Measurements from ENCODE around the gene AMPD2. TPM values are rescaled to one million over a fixed set of nuclear protein-coding genes. Genes with fewer than 3 reads are reported as not detected.

The AMPD2 gene
- total RNA-seq, 1 experiment from 2014 or later, result 72.3 TPM

DNA sequence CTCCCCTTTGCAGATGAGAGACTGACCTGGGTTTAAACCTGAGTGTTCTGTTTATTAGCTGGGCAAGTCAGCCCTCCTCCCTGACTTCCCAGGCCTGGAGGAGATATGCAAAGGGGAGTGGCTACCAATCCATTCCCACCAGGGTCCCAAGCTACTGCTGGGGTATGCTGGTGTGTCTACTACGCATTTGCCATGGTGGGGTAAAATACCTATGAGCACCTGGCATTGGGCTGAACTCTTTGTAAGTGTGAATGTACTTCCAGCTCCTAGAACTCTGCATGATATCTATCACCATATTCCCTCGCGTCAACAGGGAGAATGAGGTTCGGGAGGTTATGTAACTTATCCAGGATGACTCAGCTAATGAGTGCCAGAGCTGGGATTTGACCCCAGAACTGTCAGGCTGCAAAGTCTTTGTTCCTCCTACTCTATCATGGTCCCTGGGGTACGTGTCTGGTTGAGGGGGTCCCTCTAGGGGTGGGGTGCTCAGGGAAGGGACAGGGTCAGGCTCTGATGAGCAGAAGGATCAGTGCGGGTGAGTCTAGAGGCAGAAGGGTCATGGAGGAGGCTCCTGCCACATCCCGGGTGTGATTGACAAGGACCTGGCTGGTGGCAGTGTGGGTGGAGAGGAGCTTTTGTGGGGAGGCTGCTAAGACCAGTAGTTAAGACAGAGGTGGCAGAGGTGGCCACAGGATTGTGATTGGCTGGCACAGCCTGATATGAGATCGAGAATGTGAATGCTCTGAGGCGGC is 16.7 kb downstream of the AMPD2 start:
- no peak overlapping the region for H2AFZ ChIP-seq (ENCODE audit: low read length)
- no peaks in the 10 kb centered on the region; the same call in 1 of the 2 replicates for H3K4me1 ChIP-seq (ENCODE audit: low read length)
- no peak overlapping the region for H3K4me2 ChIP-seq (ENCODE audit: low read depth, low read length, poor library complexity, severe bottlenecking)
- no peak overlapping the region for H3K9ac ChIP-seq (ENCODE audit: low read length)
- H4K20me1 ChIP-seq (ENCODE audit: insufficient read depth, low read depth, low read length), result 0 out of 2 replicates have a peak, but pooled peaks cover 6% of the 10 kb centered on the region
- no peak overlapping the region for H3K27ac ChIP-seq (ENCODE audit: low read length)
- H3K9me3 ChIP-seq (ENCODE audit: low read length), result no peaks in the 10 kb centered on the region
- H3K4me3 ChIP-seq (ENCODE audit: low read length), result no peak overlapping the region
- no peaks in the 10 kb centered on the region for H3K27me3 ChIP-seq (ENCODE audit: low read length)
- no peaks in the 10 kb centered on the region for H3K79me2 ChIP-seq (ENCODE audit: low read length)
- H3K9me2 ChIP-seq (replicated peaks; ENCODE audit: insufficient read depth, low read length), result no peaks in the 10 kb centered on the region
- 0 out of 2 replicates have a peak, but pooled peaks cover under 1% of the 10 kb centered on the region for H3K36me3 ChIP-seq (ENCODE audit: insufficient read depth, low read length)
- no peak for DNase-seq

DNA sequence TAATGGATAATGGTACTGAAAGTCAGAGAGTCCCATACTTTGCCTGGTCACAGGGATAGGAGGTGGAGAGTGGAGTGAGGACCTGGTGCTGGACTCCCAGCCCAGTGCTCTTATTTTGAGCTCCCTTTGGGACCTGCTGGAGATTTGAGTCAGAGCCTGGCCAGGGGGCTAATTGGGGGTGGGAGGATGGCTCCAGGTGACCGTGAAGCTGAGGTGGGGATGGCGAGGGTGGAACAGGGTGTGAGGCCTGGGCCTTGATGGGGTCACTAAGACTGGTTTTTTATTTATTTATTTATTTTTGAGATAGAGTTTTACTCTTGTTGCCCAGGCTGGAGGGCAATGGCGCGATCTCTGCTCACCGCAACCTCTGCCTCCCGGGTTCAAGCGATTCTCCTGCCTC is 17.8 kb downstream of the AMPD2 start:
- H3K4me3 ChIP-seq (ENCODE audit: low read length), result no peak overlapping the region

DNA sequence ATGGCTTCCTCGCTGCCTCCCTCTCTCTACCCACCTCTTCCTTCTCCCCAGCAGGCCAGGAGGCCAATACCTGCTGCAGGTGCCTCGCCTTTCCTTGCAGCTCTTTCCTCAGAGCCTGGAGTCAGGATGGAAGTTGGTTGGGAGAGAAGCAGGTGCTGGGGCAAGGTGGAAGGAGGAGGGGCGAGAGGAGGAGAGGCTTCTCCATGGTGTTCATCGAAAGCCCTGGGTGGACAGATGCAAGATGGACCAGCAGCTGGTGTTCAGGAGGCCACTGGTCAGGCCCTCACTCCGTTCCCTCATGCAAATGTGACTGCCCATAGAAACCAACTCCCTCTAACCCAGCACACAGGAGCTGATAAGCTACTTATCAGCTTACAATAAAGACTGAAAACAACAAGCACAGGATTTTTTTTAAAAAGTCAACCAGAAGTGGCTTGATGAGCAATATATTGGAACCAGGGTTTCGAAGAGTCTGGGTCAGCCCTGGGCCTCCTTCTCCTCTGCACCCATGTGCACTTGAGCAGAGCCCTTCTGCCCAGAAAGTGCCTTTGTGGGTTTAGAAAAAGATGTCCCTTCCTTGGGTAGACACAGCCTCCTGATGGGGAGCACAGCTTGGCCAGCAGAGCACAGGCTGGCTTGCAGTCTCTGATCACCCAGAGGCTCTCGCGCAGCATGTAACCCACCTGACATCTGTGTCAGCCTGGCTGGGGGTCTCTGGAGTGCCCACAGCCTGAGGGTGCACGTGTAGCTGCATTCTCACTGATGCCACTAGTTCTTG is 19.6 kb downstream of the AMPD2 start:
- peaks cover 4% of the 10 kb centered on the region for H3K4me1 ChIP-seq (ENCODE audit: low read length)
- H3K4me2 ChIP-seq (ENCODE audit: low read depth, low read length, poor library complexity, severe bottlenecking), result no peak overlapping the region
- H3K79me2 ChIP-seq (ENCODE audit: low read length), result no peaks in the 10 kb centered on the region
- no peak overlapping the region for H3K27ac ChIP-seq (ENCODE audit: low read length)
- H3K4me3 ChIP-seq (ENCODE audit: low read length), result no peak overlapping the region
- no peak for DNase-seq
- H3K9ac ChIP-seq (ENCODE audit: low read length), result no peak overlapping the region
- no peaks in the 10 kb centered on the region for H3K9me2 ChIP-seq (replicated peaks; ENCODE audit: insufficient read depth, low read length)
- H2AFZ ChIP-seq (ENCODE audit: low read length), result no peak overlapping the region
- no peaks in the 10 kb centered on the region for H4K20me1 ChIP-seq (ENCODE audit: insufficient read depth, low read depth, low read length)
- no peaks in the 10 kb centered on the region for H3K9me3 ChIP-seq (ENCODE audit: low read length)
- H3K36me3 ChIP-seq (ENCODE audit: insufficient read depth, low read length), result no peaks in the 10 kb centered on the region
- H3K27me3 ChIP-seq (ENCODE audit: low read length), result no peaks in the 10 kb centered on the region

More for the DNA sequence above, 17.8 kb downstream of the AMPD2 start:
- Histone ChIP-seq H3K27ac (ENCODE audit: low read length) (no peak overlapping the region), H3K9me2 (replicated peaks; ENCODE audit: insufficient read depth, low read length) (no peaks in the 10 kb centered on the region), H2AFZ (ENCODE audit: low read length) (no peak overlapping the region), H3K79me2 (ENCODE audit: low read length) (no peaks in the 10 kb centered on the region), H3K9ac (ENCODE audit: low read length) (no peak overlapping the region), H3K36me3 (ENCODE audit: insufficient read depth, low read length) (no peaks in the 10 kb centered on the region), H3K4me1 (ENCODE audit: low read length) (no peaks in the 10 kb centered on the region; the same call in 1 of the 2 replicates), H3K27me3 (ENCODE audit: low read length) (no peaks in the 10 kb centered on the region), H4K20me1 (ENCODE audit: insufficient read depth, low read depth, low read length) (0 out of 2 replicates have a peak, but pooled peaks cover 6% of the 10 kb centered on the region), H3K9me3 (ENCODE audit: low read length) (no peaks in the 10 kb centered on the region), H3K4me2 (ENCODE audit: low read depth, low read length, poor library complexity, severe bottlenecking) (no peak overlapping the region)
- no peak for DNase-seq

DNA sequence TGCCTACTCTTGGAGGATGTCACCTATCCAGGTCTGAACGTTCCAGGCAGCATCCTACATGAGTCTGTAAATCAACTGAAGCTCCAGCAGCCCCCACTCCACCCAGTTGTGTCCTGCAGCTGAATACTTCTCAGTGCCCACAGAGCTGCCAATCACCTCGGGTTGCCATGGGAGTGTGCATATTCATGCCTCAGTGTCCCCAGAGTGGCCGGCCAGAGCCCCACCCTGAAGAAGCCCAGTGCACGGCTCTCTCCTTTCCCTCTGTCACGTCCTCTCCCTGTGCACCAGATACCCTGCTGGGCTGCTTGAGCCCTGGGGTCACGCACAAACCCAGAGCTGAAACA is 20.2 kb downstream of the AMPD2 start:
- Histone ChIP-seq H3K79me2 (ENCODE audit: low read length) (no peaks in the 10 kb centered on the region), H3K27ac (ENCODE audit: low read length) (no peak overlapping the region), H3K9me2 (replicated peaks; ENCODE audit: insufficient read depth, low read length) (no peaks in the 10 kb centered on the region), H3K4me3 (ENCODE audit: low read length) (no peak overlapping the region), H2AFZ (ENCODE audit: low read length) (no peak overlapping the region), H3K9me3 (ENCODE audit: low read length) (no peaks in the 10 kb centered on the region), H3K4me1 (ENCODE audit: low read length) (peaks cover 4% of the 10 kb centered on the region), H3K9ac (ENCODE audit: low read length) (no peak overlapping the region), H3K36me3 (ENCODE audit: insufficient read depth, low read length) (no peaks in the 10 kb centered on the region), H4K20me1 (ENCODE audit: insufficient read depth, low read depth, low read length) (no peaks in the 10 kb centered on the region), H3K4me2 (ENCODE audit: low read depth, low read length, poor library complexity, severe bottlenecking) (no peak overlapping the region), H3K27me3 (ENCODE audit: low read length) (no peaks in the 10 kb centered on the region)
- no peak for DNase-seq

DNA sequence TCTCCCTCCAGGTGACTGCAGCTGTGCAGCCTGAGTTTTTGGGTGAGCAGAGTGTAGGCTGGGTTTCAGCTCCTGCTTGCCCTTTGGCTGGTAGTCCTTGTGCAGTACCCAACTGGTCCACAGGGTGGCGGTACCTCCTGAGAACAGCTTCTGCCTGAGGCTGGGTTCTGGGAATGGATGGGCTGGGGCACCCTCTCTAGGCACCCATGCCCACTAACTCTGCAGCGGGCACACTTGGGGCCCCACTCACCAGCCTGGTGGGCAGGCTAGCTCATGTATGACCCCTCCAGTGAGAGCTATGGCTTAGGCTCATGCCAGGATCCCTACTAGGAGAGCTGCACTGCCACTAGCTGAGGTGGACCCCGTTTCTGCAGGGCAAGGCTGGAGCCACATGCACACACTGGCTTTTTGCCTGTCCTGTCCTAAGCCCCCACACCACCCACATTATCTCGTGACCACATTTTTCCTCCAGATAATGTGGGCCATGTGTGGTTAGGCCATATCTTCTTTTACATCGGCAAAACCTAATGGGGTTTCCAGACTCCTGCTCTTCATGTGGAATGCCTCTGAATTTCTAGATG is 20.7 kb downstream of the AMPD2 start:
- Histone ChIP-seq H3K9me2 (replicated peaks; ENCODE audit: insufficient read depth, low read length) (no peaks in the 10 kb centered on the region), H3K36me3 (ENCODE audit: insufficient read depth, low read length) (no peaks in the 10 kb centered on the region), H4K20me1 (ENCODE audit: insufficient read depth, low read depth, low read length) (no peaks in the 10 kb centered on the region), H3K4me1 (ENCODE audit: low read length) (peaks cover 4% of the 10 kb centered on the region; the same call in 1 of the 2 replicates), H3K4me3 (ENCODE audit: low read length) (no peak overlapping the region), H3K4me2 (ENCODE audit: low read depth, low read length, poor library complexity, severe bottlenecking) (no peak overlapping the region), H3K27me3 (ENCODE audit: low read length) (no peaks in the 10 kb centered on the region), H3K9me3 (ENCODE audit: low read length) (no peaks in the 10 kb centered on the region), H3K79me2 (ENCODE audit: low read length) (no peaks in the 10 kb centered on the region), H2AFZ (ENCODE audit: low read length) (no peak overlapping the region), H3K9ac (ENCODE audit: low read length) (0 out of 2 replicates have a peak overlapping the region, but pooled peaks have one; percentile 6), H3K27ac (ENCODE audit: low read length) (no peak overlapping the region)
- peak; percentile 93 for DNase-seq

DNA sequence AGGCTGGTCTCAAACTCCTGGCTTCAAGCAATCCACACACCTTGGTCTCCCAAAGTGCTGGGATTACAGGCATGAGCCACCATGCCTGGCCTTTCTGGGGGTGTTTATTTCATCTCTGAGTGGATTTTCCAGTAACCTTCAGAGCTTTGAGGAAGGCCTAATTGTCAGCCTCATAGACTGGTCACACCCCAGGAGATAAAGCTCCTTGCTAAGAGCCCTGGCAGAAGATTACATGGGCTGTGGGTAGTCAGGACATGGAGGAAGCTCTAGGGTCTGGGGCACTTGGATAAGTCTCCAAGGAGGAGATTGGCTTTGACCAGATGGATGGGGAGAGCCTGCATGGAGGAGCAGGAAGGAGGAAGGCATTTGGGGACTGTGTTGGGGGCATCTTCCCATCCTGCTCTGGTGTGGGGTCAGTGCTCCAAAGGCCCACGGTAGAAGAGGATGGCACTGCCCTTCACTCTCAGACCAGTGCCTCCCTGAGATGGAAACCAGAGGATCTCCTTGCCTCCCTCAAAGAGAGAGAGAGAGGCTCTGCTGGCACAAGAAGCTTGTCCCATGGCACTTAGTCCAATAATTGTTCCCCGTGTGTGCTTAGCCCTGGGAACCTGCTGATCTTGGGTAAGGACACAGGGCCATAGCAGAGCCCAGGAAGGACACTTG is 21.6 kb downstream of the AMPD2 start:
- Histone ChIP-seq H3K79me2 (ENCODE audit: low read length) (no peaks in the 10 kb centered on the region), H3K9ac (ENCODE audit: low read length) (no peak overlapping the region), H3K4me1 (ENCODE audit: low read length) (peaks cover 4% of the 10 kb centered on the region; the same call in 1 of the 2 replicates), H3K4me3 (ENCODE audit: low read length) (no peak overlapping the region), H3K27ac (ENCODE audit: low read length) (no peak overlapping the region), H3K36me3 (ENCODE audit: insufficient read depth, low read length) (no peaks in the 10 kb centered on the region), H4K20me1 (ENCODE audit: insufficient read depth, low read depth, low read length) (no peaks in the 10 kb centered on the region), H2AFZ (ENCODE audit: low read length) (no peak overlapping the region), H3K4me2 (ENCODE audit: low read depth, low read length, poor library complexity, severe bottlenecking) (no peak overlapping the region), H3K27me3 (ENCODE audit: low read length) (no peaks in the 10 kb centered on the region), H3K9me3 (ENCODE audit: low read length) (no peaks in the 10 kb centered on the region), H3K9me2 (replicated peaks; ENCODE audit: insufficient read depth, low read length) (no peaks in the 10 kb centered on the region)
- DNase-seq, result no peak

DNA sequence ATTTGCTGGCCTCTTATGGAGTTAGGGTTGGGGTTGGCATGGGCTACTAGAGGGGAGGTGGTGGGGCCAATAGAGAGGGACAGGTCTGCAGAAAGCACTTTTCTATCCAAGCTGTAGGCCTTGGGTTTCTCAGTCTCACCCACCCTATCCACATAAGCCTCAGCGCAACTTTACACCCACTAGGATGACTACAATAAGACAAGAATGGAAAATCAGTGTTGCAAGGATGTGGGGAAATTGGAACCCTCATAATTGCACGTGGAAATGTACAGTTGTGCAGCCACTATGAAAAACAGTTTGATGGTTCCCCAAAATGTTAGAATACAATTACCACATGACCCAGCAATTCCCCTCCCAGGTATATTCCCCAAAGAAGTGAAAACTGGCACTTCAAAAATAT is 22.2 kb downstream of the AMPD2 start:
- DNase-seq, result no peak
- Histone ChIP-seq H3K4me1 (ENCODE audit: low read length) (peaks cover 4% of the 10 kb centered on the region; the same call in 1 of the 2 replicates), H2AFZ (ENCODE audit: low read length) (no peak overlapping the region), H3K36me3 (ENCODE audit: insufficient read depth, low read length) (no peaks in the 10 kb centered on the region), H3K9me2 (replicated peaks; ENCODE audit: insufficient read depth, low read length) (no peaks in the 10 kb centered on the region), H3K4me2 (ENCODE audit: low read depth, low read length, poor library complexity, severe bottlenecking) (no peak overlapping the region), H4K20me1 (ENCODE audit: insufficient read depth, low read depth, low read length) (no peaks in the 10 kb centered on the region), H3K27ac (ENCODE audit: low read length) (no peak overlapping the region), H3K27me3 (ENCODE audit: low read length) (no peaks in the 10 kb centered on the region), H3K9me3 (ENCODE audit: low read length) (no peaks in the 10 kb centered on the region), H3K9ac (ENCODE audit: low read length) (no peak overlapping the region), H3K79me2 (ENCODE audit: low read length) (no peaks in the 10 kb centered on the region), H3K4me3 (ENCODE audit: low read length) (no peak overlapping the region)

DNA sequence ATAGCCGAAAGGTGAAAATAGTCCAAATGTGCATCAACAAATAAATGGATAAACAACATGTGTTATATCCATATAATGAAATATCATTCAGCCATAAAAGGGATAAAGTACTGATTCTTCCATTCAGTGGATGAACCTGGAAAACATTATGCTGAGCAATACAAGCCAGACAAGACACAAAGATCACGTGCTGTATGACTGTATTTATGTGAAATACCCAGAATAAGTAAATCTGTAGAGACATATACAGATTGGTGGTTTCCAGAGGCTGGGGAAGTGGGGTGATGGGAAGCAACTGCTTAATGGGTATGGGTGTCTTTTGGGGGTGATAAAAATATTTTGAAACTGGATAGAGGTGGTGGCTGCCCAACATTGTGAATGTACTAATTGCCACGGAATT is 23.0 kb downstream of the AMPD2 start:
- H3K36me3 ChIP-seq (ENCODE audit: insufficient read depth, low read length), result no peaks in the 10 kb centered on the region
- no peaks in the 10 kb centered on the region for H3K79me2 ChIP-seq (ENCODE audit: low read length)
- no peaks in the 10 kb centered on the region for H3K9me3 ChIP-seq (ENCODE audit: low read length)
- H3K9me2 ChIP-seq (replicated peaks; ENCODE audit: insufficient read depth, low read length), result no peaks in the 10 kb centered on the region
- H3K4me2 ChIP-seq (ENCODE audit: low read depth, low read length, poor library complexity, severe bottlenecking), result no peak overlapping the region
- peaks cover 4% of the 10 kb centered on the region; the same call in 1 of the 2 replicates for H3K4me1 ChIP-seq (ENCODE audit: low read length)
- no peak overlapping the region for H3K9ac ChIP-seq (ENCODE audit: low read length)
- no peak overlapping the region for H3K4me3 ChIP-seq (ENCODE audit: low read length)
- H3K27ac ChIP-seq (ENCODE audit: low read length), result no peak overlapping the region
- DNase-seq, result no peak
- H3K27me3 ChIP-seq (ENCODE audit: low read length), result no peaks in the 10 kb centered on the region
- H2AFZ ChIP-seq (ENCODE audit: low read length), result no peak overlapping the region
- no peaks in the 10 kb centered on the region for H4K20me1 ChIP-seq (ENCODE audit: insufficient read depth, low read depth, low read length)
